ENCODE data around the gene DIS3L.
"Not testable (repeated sequence)": the region's sequence is repeated elsewhere in the genome, so short reads cannot be mapped to it uniquely, and the experiment has no call there.

Gene DIS3L

DNA sequence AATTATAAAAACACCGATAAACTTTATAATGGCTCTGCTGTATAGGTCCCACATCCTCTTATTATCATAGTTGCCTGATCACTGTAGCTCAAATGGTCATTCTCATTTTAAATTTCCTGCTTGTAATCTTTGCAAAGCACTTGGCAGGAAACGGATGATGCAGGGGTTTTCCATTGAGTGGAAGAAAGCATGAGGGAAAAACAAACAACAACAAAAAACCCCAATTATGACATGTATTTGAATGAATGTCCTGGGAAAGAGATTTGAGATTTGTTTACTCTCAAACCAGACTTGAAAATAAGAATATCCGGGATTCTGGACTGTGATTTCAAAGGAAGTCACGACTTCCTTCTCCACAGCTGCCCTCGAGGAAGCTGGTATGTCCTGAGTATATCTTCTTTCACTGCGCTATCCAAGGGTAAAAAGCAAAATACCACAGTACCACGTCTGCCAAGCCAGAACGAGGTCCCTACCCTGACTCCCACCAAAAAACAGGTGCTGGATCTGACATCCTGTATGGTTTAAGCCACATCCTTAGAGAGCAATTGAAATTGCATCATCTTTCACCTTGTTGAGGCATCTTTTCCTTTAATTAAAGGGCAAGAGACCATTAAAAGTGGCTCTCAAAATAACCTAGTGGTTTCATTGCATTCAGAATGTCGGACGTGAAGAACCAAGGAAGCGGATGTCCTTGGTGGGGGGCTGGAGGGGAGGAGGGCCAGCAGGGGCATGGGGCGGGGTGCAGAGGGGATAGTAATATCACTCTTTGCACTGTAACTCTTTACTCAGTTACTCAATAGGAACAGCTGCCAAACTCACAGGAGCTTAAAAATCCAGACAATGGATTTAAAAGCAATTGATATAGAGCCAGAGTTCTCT lies 76.6 kb downstream of the DIS3L start:
- Histone ChIP-seq H3K4me3 (ENCODE audit: low read depth, low read length) (no peak overlapping the region), H3K9ac (ENCODE audit: low read depth, low read length) (no peak overlapping the region), H3K4me1 (ENCODE audit: control insufficient read depth, insufficient read depth, low read length) (peaks cover 8% of the 10 kb centered on the region), H3K9me3 (ENCODE audit: control insufficient read depth, insufficient read depth, low read length) (no peaks in the 10 kb centered on the region), H3K27ac (ENCODE audit: low read depth, low read length) (peak overlapping the region; percentile 34), H3K36me3 (ENCODE audit: control insufficient read depth, insufficient read depth, low read length) (no peaks in the 10 kb centered on the region), H3K27me3 (ENCODE audit: control insufficient read depth, insufficient read depth, low read length) (no peaks in the 10 kb centered on the region)

DNA sequence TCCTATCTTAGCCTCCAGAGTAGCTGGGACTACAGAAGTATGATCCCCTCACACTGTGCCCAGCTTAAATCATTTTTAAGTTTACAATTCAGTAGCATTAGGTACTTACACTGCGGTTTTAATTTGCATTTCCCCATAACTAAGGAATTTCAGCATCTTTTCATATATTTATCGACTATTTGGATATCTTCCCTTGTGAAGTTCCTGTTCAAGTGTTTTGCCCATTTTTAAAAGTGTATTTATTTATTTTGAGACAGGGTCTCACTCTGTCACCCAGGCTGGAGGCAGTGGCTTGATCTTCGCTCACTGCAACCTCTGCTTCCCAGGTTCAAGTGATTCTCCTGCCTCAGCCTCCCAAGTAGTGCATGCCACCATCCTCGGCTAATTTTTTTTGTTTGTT lies 80.8 kb downstream of the DIS3L start:
- Histone ChIP-seq H3K4me1 (ENCODE audit: control insufficient read depth, insufficient read depth, low read length) (peaks cover 8% of the 10 kb centered on the region), H3K9ac (ENCODE audit: low read depth, low read length) (no peak overlapping the region), H3K27ac (ENCODE audit: low read depth, low read length) (no peak overlapping the region), H3K9me3 (ENCODE audit: control insufficient read depth, insufficient read depth, low read length) (no peaks in the 10 kb centered on the region), H3K36me3 (ENCODE audit: control insufficient read depth, insufficient read depth, low read length) (no peaks in the 10 kb centered on the region), H3K27me3 (ENCODE audit: control insufficient read depth, insufficient read depth, low read length) (no peaks in the 10 kb centered on the region), H3K4me3 (ENCODE audit: low read depth, low read length) (no peak overlapping the region)

DNA sequence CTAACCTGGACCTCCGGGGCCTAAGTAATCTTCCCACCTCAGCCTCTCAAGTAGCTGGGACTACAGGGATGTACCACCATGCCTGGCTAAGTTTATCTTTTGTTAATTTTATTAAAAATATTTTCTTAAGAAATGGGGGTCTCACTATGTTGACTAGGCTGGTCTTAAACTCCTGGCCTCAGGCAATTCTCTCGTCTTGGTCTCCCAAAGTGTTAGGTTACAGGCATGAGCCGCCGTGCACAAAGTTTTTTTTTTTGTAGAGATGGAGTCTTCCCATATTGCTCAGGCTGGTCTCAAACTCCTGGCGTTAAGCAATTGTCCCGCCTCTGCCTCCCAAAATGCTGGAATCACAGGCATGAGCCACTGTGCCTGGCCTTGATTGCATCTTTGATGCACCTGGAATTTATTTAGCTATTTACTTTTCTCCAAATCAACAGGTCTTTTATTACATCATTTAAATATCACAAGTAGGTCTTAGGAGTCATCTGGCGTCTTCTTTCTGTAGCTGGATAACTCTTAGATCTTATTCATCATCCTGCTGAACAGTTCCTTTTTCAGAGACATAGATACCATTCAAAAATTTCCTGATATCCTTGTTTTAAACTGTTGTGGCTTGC lies 85.6 kb downstream of the DIS3L start:
- H3K9ac ChIP-seq (ENCODE audit: low read depth, low read length), result no peak overlapping the region
- no peaks in the 10 kb centered on the region for H3K4me1 ChIP-seq (ENCODE audit: control insufficient read depth, insufficient read depth, low read length)
- H3K36me3 ChIP-seq (ENCODE audit: control insufficient read depth, insufficient read depth, low read length), result no peaks in the 10 kb centered on the region
- H3K27ac ChIP-seq (ENCODE audit: low read depth, low read length), result no peak overlapping the region
- H3K9me3 ChIP-seq (ENCODE audit: control insufficient read depth, insufficient read depth, low read length), result no peaks in the 10 kb centered on the region
- H3K4me3 ChIP-seq (ENCODE audit: low read depth, low read length), result no peak overlapping the region
- H3K27me3 ChIP-seq (ENCODE audit: control insufficient read depth, insufficient read depth, low read length), result no peaks in the 10 kb centered on the region

DNA sequence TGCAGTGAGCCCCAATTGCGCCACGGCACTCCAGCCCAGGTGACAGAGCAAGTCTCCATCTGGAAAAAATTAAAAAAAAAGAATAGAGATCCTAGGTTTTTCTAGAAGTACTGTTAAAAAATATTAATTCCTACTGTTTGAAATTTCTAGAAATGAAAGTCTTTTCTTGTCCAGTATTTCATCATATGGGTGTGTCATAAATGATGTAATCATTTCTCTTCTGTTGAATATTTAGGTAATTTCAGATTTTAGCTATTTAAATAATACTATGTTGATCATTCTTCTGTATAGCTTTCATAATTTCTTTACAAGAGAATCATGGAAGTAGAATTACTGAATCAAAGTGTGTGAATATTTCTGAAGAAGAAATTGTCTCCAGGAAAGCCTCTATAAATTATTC lies 88.0 kb downstream of the DIS3L start:
- H3K4me1 ChIP-seq (ENCODE audit: control insufficient read depth, insufficient read depth, low read length); H3K9ac ChIP-seq (ENCODE audit: low read depth, low read length); H3K9me3 ChIP-seq (ENCODE audit: control insufficient read depth, insufficient read depth, low read length); H3K36me3 ChIP-seq (ENCODE audit: control insufficient read depth, insufficient read depth, low read length); H3K4me3 ChIP-seq (ENCODE audit: low read depth, low read length); H3K27me3 ChIP-seq (ENCODE audit: control insufficient read depth, insufficient read depth, low read length); H3K27ac ChIP-seq (ENCODE audit: low read depth, low read length): not testable (repeated sequence)
